NCI-H146 (cell line): ENCODE measurements around the gene CDKAL1.
"Not testable (repeated sequence)": the region's sequence is repeated elsewhere in the genome, so short reads cannot be mapped to it uniquely, and the experiment has no call there.

ENCODE experiments used
- DNase-seq: peaks from one replicate; lab custom pipeline; 2025; lab: John Stamatoyannopoulos, UW

CDKAL1 gene

DNA sequence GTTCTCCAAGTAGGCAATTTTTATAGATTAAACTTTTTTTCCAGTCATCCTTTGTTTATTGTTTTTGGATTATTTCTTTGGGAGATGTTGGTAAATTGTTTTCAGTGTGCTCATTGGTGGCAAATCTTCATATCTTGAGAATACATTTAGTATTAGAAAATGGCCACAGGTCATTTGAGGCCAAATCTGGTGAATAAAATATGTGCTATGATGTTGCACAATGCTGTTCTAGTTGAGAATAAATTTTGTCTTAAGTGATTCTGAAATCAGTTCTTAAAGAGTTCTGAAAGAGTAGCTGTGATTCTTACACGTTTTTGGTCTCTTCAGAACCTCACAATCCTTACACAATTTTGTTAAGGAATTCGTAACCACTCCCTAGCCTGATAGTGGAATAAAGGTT is 20.1 kb downstream of the CDKAL1 start:
- DNase-seq: no peak

GRCh38 chr6:20554817-20555216 is 20.6 kb downstream of the CDKAL1 start:
- DNase-seq: no peak

- no peak for DNase-seq
Measured at GRCh38 chr6:20559924-20560551, 25.8 kb downstream of the CDKAL1 start.

GRCh38 chr6:20563377-20563776 is 29.1 kb downstream of the CDKAL1 start:
- no peak for DNase-seq

DNA sequence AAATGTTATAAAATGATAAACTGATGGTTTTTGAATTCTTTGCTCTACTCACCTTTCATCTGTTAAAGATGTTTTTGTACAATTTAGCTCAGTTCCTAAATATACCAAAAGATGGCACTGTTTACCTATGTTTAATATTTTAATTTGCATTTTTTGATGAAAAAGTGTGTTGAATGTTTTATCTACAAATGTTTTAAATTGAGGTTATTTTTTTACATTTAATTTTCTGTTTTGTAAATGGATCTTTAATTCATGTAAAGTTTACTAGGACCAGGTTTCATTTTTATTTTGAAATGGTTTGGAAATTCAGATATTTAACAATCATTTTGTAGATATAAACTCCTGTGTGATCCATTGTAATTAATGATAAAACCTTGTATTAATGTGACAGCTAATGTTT is 30.0 kb downstream of the CDKAL1 start:
- DNase-seq: no peak

GRCh38 chr6:20564777-20565176 is 30.5 kb downstream of the CDKAL1 start:
- no peak for DNase-seq

DNA sequence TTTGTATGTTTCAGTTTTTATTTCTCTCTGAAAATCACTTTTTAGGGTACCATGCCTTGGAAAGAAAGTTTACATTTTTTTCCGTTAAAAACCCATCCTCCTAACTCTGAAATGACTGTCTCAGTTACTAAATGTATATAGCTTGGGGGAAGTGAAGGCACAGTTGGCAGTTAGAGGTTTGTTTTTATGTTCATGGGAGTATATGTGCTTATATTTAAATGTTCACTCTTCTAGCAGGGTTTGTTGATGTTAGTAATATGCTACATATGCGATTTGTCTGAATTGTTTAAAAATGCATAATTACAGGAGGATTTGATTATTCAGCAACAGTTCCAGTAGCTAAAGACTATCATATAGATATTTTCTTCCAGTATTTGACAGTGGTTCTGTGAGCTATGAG is 31.1 kb downstream of the CDKAL1 start:
- no peak for DNase-seq

- no peak for DNase-seq
Measured at GRCh38 chr6:20566109-20566508, 31.9 kb downstream of the CDKAL1 start.

GRCh38 chr6:20569000-20569610 is 34.8 kb downstream of the CDKAL1 start:
- DNase-seq: no peak

- no peak for DNase-seq
Measured at GRCh38 chr6:20571261-20571660, 37.0 kb downstream of the CDKAL1 start.

GRCh38 chr6:20572288-20572687 is 38.0 kb downstream of the CDKAL1 start:
- DNase-seq: no peak

DNA sequence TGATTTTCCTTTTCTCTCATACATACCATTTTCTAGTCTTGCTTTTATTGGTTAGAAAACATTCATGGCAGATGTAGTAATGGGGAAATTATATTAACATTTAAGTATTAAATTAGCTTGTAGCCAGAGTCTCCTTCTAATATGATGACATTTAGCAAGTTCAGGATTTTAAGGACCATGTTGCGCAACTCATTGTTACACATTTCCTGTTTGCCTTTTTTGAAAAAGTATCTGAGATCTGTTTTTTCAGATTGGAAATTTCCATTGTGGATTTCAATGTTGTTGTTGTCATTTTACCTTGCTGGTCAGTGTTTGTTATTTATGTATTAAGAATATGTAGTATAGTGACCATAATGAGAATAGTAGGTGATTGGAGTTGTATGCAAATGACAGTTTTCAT is 38.7 kb downstream of the CDKAL1 start:
- no peak for DNase-seq

DNA sequence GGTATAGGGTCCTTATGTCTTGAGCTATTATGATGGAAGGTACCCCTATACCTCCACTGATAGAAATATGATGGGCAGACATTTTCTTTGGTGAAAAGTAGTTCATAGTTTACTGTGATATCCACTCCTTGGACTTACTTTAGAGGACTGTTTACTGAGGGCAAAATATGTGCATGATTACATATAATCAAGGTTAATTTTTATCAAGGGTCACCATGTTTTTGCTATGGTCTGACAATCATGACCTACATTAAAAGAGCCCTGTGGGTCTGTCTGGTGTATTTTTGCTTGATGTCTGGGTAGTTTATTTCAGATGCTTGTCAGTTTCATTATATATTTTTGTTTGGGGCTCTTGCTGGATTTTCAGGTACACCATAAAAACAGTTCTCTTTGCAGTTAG is 40.1 kb downstream of the CDKAL1 start:
- DNase-seq: no peak

DNA sequence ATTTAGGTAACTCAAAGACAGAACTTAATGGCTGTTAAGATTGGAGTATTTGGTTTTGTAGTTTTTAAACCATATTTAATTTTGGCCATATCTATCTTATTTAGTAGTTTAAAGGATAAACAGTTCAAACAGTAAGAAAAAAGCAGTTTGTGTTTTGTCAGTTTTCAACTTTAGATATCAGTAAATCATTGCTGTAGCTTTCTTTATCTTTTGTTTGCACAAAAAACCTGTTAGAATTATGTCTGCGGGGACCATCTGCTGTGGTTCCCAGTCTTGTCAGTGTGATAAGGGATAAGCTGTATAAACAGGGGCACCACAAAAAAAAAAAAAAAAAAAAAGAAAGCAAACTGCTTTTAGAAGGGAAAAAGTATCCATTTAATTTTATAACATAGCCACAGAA is 40.9 kb downstream of the CDKAL1 start:
- DNase-seq: peak; percentile 86

- DNase-seq: peak; percentile 61
Measured at GRCh38 chr6:20575704-20576451, 41.6 kb downstream of the CDKAL1 start.

GRCh38 chr6:20577173-20577688 is 43.0 kb downstream of the CDKAL1 start:
- no peak for DNase-seq

DNA sequence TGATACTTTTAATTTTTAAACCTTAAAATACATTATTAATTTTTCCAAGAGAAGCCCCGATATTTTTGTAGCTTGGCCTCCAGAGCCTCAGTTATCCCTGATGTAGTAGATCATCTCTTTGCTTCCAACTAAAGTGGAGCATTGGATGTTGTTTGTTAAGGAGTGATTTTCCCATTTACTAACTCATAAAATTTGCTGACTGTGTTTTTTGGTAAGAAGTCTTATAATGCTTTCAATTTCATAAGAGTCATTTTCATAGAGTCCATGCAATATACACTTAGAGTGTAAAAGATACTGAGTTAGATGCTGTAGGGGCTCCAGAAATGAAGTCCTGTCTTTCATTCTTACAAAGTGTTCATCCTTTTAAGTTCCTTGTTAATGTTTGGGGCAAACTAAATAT is 46.8 kb downstream of the CDKAL1 start:
- DNase-seq: no peak

GRCh38 chr6:20582586-20583443 is 48.6 kb downstream of the CDKAL1 start:
- DNase-seq: peak; percentile 42

DNA sequence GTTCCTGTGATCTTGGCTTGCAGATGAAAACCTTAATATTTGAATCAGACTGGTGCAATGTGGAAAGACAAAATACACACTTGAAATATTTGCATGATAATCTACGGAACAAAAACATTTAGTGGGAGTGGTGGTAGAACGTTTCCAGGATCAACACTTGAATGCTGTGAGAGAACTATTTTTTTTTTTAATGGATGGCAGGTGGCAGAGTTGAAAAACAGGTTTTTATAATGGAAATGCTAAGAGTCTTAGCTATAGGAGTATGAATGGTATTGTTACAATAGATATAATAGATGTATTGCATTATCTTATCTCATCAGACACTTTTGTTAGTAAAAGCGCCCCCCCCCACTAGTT is 49.2 kb downstream of the CDKAL1 start:
- peak; percentile 90 for DNase-seq

DNA sequence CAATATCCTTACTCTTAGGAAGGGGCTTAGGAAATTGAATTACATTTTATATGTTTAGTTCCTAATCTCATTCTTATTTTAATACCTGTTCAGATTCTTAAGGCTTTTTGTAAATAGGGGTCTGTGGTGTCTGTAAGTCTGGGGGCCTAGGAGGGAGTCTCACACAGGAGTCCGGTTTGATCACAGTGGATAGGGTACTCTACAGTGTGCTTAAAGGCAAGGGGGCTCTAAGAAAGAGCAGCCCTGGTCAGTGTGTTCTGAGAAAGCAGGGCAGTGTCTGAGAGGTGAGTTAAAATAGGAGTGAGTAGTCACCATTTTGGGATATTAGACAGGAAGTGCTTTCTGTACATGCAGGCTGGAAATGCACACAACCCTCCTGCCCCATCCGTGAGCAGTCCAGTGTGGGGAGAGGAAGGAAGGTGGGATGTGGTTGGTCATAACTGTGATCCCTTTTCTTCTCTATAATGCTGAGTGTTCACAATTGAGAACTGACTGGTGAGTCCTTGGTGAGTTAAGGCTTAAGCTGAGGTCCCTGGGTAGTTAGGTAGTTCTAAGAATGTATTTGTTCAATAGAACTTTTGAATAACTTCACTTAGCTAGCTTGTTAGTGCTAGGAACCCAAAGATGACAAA is 50.0 kb downstream of the CDKAL1 start:
- DNase-seq: peak; percentile 43

DNA sequence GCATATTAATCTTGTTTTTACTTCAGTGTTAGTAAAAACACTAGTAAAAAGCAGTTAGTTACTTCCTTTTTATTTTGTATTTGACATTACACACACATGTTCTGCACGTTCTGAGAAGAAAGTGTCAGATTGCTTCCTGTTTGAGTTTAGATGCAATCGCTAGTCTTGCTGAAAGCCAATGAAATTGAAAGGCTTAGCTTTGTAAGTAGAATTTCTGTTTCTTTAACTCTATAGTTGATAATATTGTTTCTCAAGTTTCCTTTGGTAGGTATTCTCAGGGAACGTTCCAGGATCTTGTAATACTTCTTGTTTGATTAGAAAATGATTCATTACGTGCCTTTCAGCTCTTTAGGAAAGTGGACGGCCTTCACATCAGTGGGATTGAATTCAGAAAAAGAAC is 55.0 kb downstream of the CDKAL1 start:
- DNase-seq: no peak

GRCh38 chr6:20590476-20590875 is 56.2 kb downstream of the CDKAL1 start:
- DNase-seq: not testable (repeated sequence)
